ENCODE data around the gene DRG2.

GRCh38 chr17:18119938-18120337, 32.2 kb downstream of the DRG2 start:
- TF ChIP-seq CTCF (IDR thresholded peaks at IDR 0.05; ENCODE audit: insufficient read depth, low read length, poor library complexity, severe bottlenecking) (no peak), EZH2phosphoT487 (conservative IDR thresholded peaks at IDR 0.05; ENCODE audit: low read length) (no peak)

Data from SU-DHL-6 (cell line).